Measurements from ENCODE around the gene GSTP1. TPM values are rescaled to one million over a fixed set of nuclear protein-coding genes. Genes with fewer than 3 reads are reported as not detected.
A peak's percentile ranks its signal among the peaks of the same experiment; 100 is the strongest.

The GSTP1 gene
- polyA plus RNA-seq, 1 donor (not counting 4 experiments of a cell fraction or from before 2014, with no cell fraction given) = 1,575 TPM

DNA sequence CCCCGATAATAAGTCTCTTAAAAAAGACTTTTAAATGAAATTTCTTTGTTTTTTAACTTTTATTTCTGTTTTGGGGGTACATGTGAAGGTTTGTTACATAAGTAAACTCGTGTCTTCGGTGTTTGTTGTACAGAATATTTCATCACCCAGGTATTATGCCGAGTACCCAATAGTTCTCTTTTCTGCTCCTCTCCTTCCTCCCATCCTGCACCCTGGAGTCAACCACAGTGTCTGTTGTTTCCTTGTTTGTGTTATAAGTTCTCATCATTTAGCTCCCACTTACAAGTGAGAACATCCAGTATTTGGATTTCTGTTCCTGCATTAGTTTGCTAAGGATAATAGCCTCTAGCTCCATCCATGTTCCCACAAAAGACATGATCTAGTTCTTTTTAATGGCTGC is 1.6 kb upstream of the GSTP1 start:
- Histone ChIP-seq H3K36me3 (ENCODE audit: control insufficient read depth in 2 of 2, extremely low read depth in 1 of 2, insufficient read depth in 2 of 2, low read length in 2 of 2) (peaks cover 17 to 25% of the 10 kb centered on the region in 2 experiments), H3K27ac (ENCODE audit: control insufficient read depth, insufficient read depth, low read length) (no peak overlapping the region), H3K9me3 (ENCODE audit: control insufficient read depth, low read depth, low read length) (no peaks in the 10 kb centered on the region), H2AFZ (ENCODE audit: control insufficient read depth, low read length) (no peak overlapping the region), H3K9ac (ENCODE audit: control insufficient read depth, extremely low read depth, insufficient read depth, low read length) (no peak overlapping the region), H3K4me1 (ENCODE audit: control insufficient read depth, extremely low read depth, insufficient read depth, low read length) (peaks cover 35% of the 10 kb centered on the region), H3K9me1 (ENCODE audit: control insufficient read depth, extremely low read depth, insufficient read depth, low read length) (peaks cover 3% of the 10 kb centered on the region), H3K4me3 (ENCODE audit: control insufficient read depth in 2 of 3, extremely low read depth in 1 of 3, insufficient read depth in 2 of 3, low read depth in 1 of 3, low read length in 3 of 3) (no peak overlapping the region), H3K4me2 (ENCODE audit: control insufficient read depth, extremely low read depth, insufficient read depth, low read depth, low read length) (peak overlapping the region; percentile 14), H4K20me1 (ENCODE audit: control insufficient read depth, extremely low read depth, insufficient read depth, low read length) (peaks cover 22% of the 10 kb centered on the region), H3K27me3 (ENCODE audit: control insufficient read depth, extremely low read depth, insufficient read depth, low read length) (no peaks in the 10 kb centered on the region), H3K79me2 (ENCODE audit: control insufficient read depth, insufficient read depth, low read length) (peaks cover 24% of the 10 kb centered on the region)
- dilution Hi-C loops (cut with MboI; ENCODE audit: extremely low pct_ligation_motif_present, low sequenced_read_pairs) = no loop called here
- FAIRE-seq (no peak), DNase-seq (ENCODE audit: low read depth, low spot score) (no peak)
- TF ChIP-seq, protein P1, sequence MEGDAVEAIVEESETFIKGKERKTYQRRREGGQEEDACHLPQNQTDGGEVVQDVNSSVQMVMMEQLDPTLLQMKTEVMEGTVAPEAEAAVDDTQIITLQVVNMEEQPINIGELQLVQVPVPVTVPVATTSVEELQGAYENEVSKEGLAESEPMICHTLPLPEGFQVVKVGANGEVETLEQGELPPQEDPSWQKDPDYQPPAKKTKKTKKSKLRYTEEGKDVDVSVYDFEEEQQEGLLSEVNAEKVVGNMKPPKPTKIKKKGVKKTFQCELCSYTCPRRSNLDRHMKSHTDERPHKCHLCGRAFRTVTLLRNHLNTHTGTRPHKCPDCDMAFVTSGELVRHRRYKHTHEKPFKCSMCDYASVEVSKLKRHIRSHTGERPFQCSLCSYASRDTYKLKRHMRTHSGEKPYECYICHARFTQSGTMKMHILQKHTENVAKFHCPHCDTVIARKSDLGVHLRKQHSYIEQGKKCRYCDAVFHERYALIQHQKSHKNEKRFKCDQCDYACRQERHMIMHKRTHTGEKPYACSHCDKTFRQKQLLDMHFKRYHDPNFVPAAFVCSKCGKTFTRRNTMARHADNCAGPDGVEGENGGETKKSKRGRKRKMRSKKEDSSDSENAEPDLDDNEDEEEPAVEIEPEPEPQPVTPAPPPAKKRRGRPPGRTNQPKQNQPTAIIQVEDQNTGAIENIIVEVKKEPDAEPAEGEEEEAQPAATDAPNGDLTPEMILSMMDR (optimal IDR thresholded peaks at IDR 0.05 in 1 of 3, IDR thresholded peaks at IDR 0.05 in 1 of 3, conservative IDR thresholded peaks at IDR 0.05 in 1 of 3; ENCODE audit: extremely low read depth in 1 of 3, insufficient read depth in 2 of 3, low read length in 3 of 3) = no peak
- TF ChIP-seq EZH2 (IDR thresholded peaks at IDR 0.05; ENCODE audit: low read length) = no peak

DNA sequence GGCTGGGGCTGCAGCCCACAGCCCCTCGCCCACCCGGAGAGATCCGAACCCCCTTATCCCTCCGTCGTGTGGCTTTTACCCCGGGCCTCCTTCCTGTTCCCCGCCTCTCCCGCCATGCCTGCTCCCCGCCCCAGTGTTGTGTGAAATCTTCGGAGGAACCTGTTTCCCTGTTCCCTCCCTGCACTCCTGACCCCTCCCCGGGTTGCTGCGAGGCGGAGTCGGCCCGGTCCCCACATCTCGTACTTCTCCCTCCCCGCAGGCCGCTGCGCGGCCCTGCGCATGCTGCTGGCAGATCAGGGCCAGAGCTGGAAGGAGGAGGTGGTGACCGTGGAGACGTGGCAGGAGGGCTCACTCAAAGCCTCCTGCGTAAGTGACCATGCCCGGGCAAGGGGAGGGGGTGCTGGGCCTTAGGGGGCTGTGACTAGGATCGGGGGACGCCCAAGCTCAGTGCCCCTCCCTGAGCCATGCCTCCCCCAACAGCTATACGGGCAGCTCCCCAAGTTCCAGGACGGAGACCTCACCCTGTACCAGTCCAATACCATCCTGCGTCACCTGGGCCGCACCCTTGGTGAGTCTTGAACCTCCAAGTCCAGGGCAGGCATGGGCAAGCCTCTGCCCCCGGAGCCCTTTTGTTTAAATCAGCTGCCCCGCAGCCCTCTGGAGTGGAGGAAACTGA is 731 bp downstream of the GSTP1 start:
- no peaks in the 10 kb centered on the region for H3K9me3 ChIP-seq (ENCODE audit: control insufficient read depth, low read depth, low read length)
- H2AFZ ChIP-seq (ENCODE audit: control insufficient read depth, low read length) = peak overlapping the region; percentile 5
- peak overlapping the region; percentile 84 to 89 (median 86) for H3K4me3 ChIP-seq (ENCODE audit: control insufficient read depth in 2 of 3, extremely low read depth in 1 of 3, insufficient read depth in 2 of 3, low read depth in 1 of 3, low read length in 3 of 3)
- H3K4me1 ChIP-seq (ENCODE audit: control insufficient read depth, extremely low read depth, insufficient read depth, low read length) = peaks cover 35% of the 10 kb centered on the region
- DNase-seq (ENCODE audit: low read depth, low spot score) (peak; percentile 59), FAIRE-seq (no peak)
- H3K27ac ChIP-seq (ENCODE audit: control insufficient read depth, insufficient read depth, low read length) = peak overlapping the region; percentile 94
- peaks cover 3% of the 10 kb centered on the region for H3K9me1 ChIP-seq (ENCODE audit: control insufficient read depth, extremely low read depth, insufficient read depth, low read length)
- peaks cover 23% of the 10 kb centered on the region for H4K20me1 ChIP-seq (ENCODE audit: control insufficient read depth, extremely low read depth, insufficient read depth, low read length)
- no peak for TF ChIP-seq EZH2 (IDR thresholded peaks at IDR 0.05; ENCODE audit: low read length)
- TF ChIP-seq, protein P1 (optimal IDR thresholded peaks at IDR 0.05 in 1 of 3, IDR thresholded peaks at IDR 0.05 in 1 of 3, conservative IDR thresholded peaks at IDR 0.05 in 1 of 3; ENCODE audit: extremely low read depth in 1 of 3, insufficient read depth in 2 of 3, low read length in 3 of 3) = no peak
- peak overlapping the region; percentile 89 for H3K4me2 ChIP-seq (ENCODE audit: control insufficient read depth, extremely low read depth, insufficient read depth, low read depth, low read length)
- peaks cover 20 to 30% of the 10 kb centered on the region in 2 experiments for H3K36me3 ChIP-seq (ENCODE audit: control insufficient read depth in 2 of 2, extremely low read depth in 1 of 2, insufficient read depth in 2 of 2, low read length in 2 of 2)
- H3K27me3 ChIP-seq (ENCODE audit: control insufficient read depth, extremely low read depth, insufficient read depth, low read length) = no peaks in the 10 kb centered on the region
- dilution Hi-C loops (cut with MboI; ENCODE audit: extremely low pct_ligation_motif_present, low sequenced_read_pairs) = no loop called here
- peaks cover 24% of the 10 kb centered on the region for H3K79me2 ChIP-seq (ENCODE audit: control insufficient read depth, insufficient read depth, low read length)
- peak overlapping the region; percentile 97 for H3K9ac ChIP-seq (ENCODE audit: control insufficient read depth, extremely low read depth, insufficient read depth, low read length)

All from keratinocyte (primary cell).